Stimulated activated CD8-positive, alpha-beta memory T cell treated with anti-CD3 and anti-CD28 coated beads, Interleukin-7, amount 100 ng/mL, for 24 hours (primary cell): ENCODE results near the gene MPG.
"Not testable (repeated sequence)": the region's sequence is repeated elsewhere in the genome, so short reads cannot be mapped to it uniquely, and the experiment has no call there.

Experiments used
- DNase-seq: peaks from one replicate; pipeline ENCODE4 v3.0.0-alpha.2; 2020; ENCODE audit warnings: low read depth

MPG gene

GRCh38 chr16:114327-114726 lies 36.3 kb downstream of the MPG start:
- DNase-seq, result no peak

DNA sequence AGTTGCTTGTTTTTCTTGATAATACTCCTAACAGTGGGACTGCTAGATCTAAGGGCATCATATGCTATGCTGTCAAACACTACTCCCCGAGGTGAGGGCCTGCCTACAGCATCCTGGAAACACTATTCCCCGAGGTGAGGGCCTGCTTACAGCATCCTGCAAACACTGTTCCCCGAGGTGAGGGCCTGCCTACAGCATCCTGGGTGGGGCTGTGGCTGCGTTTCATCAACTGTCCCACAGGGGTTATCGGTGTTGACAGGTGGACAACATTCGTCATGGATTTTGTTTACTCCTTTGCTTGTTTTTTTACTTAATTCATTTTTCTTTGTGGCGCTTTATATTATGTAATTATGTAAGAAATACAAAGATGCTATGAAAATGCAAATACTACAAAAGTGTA lies 38.0 kb downstream of the MPG start:
- no peak for DNase-seq

GRCh38 chr16:117379-118365 lies 39.6 kb downstream of the MPG start:
- DNase-seq, result peak; percentile 48

DNA sequence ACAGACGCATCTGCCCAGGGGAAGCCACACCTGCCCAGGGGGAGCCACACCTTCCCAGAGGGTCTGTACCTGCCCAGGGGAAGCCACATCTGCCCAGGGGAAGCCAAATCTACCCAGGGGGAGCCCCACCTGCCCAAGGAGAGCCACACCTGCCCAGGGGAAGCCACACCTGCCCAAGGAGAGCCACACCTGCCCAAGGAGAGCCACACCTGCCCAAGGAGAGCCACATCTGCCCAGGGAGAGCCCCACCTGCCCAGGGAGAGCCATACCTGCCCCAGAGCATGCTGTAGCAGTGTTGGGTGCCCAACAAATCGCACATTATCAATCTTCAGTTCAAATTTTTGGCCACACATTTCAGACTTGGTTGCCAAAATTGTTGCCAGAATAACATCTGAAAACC lies 40.8 kb downstream of the MPG start:
- no peak for DNase-seq

- no peak for DNase-seq
These were observed 41.3 kb downstream of the MPG start for GRCh38 chr16:119295-119694.

- no peak for DNase-seq
These were observed 41.9 kb downstream of the MPG start for GRCh38 chr16:119835-120491.

DNA sequence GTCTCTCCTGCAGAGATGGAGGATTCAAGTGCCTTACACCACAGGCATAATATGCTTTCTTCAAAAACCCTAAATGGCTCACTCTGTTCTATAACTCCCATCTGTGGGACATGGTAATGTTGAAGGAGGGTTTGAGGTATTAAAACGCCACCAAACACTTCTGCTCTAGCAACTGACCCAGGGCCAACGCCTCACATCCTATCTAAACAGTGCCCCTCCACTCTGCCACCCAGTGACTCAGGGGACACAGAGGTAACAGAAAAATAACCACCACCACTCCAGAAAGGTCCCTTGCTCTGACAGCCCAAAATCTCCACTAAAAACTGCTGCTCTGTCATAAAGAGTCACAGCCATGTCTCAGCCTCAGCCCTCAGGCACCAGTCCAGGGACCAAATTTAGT lies 42.7 kb downstream of the MPG start:
- no peak for DNase-seq

DNA sequence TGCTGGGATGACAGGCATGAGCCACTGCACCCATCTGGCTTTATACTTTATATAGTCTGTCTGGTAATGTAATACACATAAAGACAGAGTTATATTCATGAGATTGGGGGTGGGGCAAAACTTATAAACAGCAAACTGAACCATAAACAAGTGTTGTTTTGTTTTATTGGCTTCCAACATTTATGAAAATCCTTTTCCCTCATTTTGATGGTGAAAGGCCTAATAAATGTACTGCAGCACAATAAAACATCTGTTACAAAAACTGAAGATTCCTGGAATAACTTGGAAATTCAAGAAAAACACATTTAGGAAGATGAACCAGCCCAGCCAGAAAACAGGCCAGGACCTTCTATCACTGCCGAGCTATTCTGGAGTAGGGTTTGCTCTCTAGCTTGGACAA lies 44.3 kb downstream of the MPG start:
- no peak for DNase-seq

DNA sequence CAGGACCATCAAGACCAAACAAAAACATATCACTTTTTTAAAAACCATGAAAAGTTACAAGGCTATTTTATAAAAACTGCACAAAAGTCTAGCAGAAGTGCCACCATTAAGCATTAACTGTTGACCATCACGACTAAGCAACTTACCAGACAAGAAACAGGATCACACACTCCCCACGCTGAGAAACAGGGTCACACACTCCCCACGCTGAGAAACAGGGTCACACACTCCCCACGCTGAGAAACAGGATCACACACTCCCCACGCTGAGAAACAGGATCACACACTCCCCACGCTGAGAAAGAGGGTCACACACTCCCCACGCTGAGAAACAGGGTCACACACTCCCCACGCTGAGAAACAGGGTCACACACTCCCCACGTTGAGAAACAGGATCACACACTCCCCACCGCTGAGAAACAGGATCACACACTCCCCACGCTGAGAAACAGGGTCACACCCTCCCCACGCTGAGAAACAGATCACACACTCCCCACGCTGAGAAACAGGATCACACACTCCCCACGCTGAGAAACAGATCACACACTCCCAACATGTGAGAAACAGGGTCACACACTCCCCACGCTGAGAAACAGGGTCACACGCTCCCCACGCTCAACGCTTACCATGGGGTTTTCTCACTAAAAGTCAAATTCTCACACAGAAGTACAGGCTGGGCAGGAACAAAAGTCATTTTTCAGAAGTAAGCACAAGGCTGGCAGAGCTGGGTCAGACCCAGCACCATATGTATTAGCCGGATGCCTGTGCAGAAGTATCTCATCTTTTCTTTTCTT lies 45.7 kb downstream of the MPG start:
- DNase-seq, result not testable (repeated sequence)

DNA sequence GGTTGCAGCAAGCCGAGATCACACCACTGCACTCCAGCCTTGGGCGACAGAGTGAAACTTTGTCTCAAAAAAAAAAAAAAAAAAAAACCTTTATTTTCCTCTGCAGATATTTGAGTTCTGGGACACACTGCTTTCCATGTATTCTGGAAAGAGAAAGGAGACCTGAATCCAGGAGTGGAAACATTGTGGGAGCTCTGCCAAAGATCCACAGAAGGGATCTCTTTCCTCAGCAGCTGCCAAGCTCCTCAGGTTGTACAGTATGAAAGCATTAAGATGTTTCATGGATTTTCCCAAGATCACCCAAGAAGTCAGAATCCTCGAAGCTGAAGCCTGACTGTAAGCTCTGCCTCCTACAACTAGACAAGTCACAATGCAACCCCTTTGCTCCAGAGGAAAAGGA lies 47.0 kb downstream of the MPG start:
- DNase-seq, result no peak

- no peak for DNase-seq
These were observed 51.0 kb downstream of the MPG start for GRCh38 chr16:129075-129474.

DNA sequence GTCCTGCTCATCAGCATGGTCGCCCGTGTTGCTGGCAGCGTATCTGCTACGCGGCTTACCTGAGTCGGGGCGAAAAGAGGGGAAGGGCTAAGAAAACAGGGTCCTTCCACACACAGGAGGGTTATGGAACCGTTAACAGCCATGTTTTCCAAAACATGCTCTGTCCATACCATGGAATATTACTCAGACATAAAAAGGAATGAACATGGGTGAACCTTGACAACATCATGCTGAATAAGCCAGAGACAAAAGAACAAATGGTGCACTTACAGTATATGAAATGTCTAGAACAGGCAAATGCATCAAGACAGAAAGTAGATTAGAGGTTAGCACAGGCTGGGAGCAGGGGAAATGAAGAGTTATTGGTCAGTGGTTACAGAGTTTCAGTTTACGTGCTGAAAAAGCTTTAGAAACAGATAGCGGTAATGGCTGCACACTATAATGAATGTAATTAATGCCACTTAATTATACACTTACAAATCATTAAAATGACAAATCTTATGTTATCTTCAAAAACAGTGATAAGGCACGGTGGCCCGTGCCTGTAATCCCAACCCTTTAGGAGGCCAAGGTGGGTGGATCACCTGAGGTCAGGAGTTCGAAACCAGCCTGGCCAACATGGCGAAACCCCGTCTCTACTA lies 52.6 kb downstream of the MPG start:
- DNase-seq, result no peak

DNA sequence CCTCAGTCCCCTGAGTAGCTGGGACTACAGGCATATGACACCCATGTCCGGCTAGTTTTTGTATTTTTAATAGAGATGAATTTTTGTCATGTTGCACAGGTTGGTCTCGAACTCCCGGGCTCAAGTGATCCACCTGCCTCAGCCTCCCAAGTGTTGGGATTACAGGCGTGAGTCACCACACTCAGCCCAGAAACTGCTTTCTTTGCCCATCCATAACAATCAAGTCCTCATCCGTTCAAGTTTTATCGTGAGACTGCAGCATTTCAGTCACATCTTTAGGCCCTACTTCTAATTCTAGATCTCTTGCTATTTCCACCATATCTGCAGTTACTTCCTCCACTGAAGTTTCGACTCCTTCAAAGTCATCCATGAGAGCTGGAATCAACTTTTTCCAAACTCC lies 54.1 kb downstream of the MPG start:
- no peak for DNase-seq

- no peak for DNase-seq
These were observed 55.7 kb downstream of the MPG start for GRCh38 chr16:133716-134115.
